Measurements from ENCODE around the gene CCS. TPM values are rescaled to one million over a fixed set of nuclear protein-coding genes. Genes with fewer than 3 reads are reported as not detected.
A peak's percentile ranks its signal among the peaks of the same experiment; 100 is the strongest.

The CCS gene
- total RNA-seq, 1 experiment from 2014 or later, result 34.2 TPM

DNA sequence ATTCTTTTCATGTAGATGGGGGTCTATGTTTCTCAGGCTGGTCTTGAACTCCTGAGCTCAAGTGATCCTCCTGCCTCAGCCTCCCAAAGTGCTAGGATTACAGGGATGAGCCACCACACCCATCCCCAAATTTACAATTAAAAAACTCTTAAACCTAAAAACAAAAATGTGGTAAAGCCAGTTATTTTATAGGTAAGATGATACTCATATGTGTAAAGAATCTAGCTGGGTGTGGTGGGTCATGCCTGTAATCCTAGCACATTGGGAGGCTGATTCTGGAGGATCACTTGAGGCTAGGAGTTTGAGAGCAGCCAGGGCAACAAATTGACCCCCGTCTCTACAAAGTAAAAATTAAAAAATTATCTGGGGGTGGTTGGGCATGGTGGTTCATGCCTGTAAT is 19.5 kb downstream of the CCS start:
- H3K4me1 Mint-ChIP-seq (ENCODE audit: low read depth, unreplicated experiment), result no peaks in the 10 kb centered on the region
- CTCF ChIA-PET, result no interaction called here
- H3K36me3 Mint-ChIP-seq (ENCODE audit: insufficient read depth, unreplicated experiment), result peaks cover 25% of the 10 kb centered on the region
- DNase-seq, result no peak
- TF ChIP-seq, protein P1, sequence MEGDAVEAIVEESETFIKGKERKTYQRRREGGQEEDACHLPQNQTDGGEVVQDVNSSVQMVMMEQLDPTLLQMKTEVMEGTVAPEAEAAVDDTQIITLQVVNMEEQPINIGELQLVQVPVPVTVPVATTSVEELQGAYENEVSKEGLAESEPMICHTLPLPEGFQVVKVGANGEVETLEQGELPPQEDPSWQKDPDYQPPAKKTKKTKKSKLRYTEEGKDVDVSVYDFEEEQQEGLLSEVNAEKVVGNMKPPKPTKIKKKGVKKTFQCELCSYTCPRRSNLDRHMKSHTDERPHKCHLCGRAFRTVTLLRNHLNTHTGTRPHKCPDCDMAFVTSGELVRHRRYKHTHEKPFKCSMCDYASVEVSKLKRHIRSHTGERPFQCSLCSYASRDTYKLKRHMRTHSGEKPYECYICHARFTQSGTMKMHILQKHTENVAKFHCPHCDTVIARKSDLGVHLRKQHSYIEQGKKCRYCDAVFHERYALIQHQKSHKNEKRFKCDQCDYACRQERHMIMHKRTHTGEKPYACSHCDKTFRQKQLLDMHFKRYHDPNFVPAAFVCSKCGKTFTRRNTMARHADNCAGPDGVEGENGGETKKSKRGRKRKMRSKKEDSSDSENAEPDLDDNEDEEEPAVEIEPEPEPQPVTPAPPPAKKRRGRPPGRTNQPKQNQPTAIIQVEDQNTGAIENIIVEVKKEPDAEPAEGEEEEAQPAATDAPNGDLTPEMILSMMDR (IDR thresholded peaks at IDR 0.05; ENCODE audit: unreplicated experiment), result no peak
- H3K27ac Mint-ChIP-seq (ENCODE audit: unreplicated experiment), result no peak overlapping the region
- intact Hi-C loops (cut with micrococcal nuclease; ENCODE audit: unreplicated experiment), result no loop called here
- H3K9me3 Mint-ChIP-seq (ENCODE audit: low read depth, unreplicated experiment), result no peaks in the 10 kb centered on the region
- no peaks in the 10 kb centered on the region for H3K27me3 Mint-ChIP-seq (ENCODE audit: unreplicated experiment)
- BruUV-seq (replicated peaks), result no TSS peak
- H3K4me3 Mint-ChIP-seq (ENCODE audit: low read depth, unreplicated experiment), result no peak overlapping the region

DNA sequence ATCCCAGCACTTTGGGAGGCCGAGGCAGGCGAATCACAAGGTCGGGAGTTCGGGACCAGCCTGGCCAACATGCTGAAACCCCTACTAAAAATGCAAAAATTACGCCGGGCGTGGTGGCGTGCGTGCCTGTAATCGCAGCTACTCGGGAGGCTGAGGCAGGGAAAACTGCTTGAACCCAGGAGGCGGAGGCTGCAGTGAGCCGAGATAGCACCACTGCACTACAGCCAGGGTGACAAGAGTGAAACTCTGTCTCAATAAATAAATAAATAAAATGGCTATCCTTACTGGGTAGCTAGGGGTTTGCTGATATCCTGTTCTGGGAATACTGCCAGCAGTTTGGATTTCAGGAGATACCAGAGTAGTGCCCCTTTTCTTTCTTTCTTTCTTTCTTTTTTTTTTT is 21.1 kb downstream of the CCS start:
- no TSS peak for BruUV-seq (replicated peaks)
- Mint-ChIP-seq H3K4me3 (ENCODE audit: low read depth, unreplicated experiment) (no peak overlapping the region), H3K36me3 (ENCODE audit: insufficient read depth, unreplicated experiment) (peaks cover 41% of the 10 kb centered on the region), H3K27me3 (ENCODE audit: unreplicated experiment) (no peaks in the 10 kb centered on the region), H3K4me1 (ENCODE audit: low read depth, unreplicated experiment) (peaks cover 13% of the 10 kb centered on the region), H3K27ac (ENCODE audit: unreplicated experiment) (no peak overlapping the region), H3K9me3 (ENCODE audit: low read depth, unreplicated experiment) (no peaks in the 10 kb centered on the region)
- TF ChIP-seq, protein P1 (IDR thresholded peaks at IDR 0.05; ENCODE audit: unreplicated experiment), result no peak
- no peak for DNase-seq
- intact Hi-C loops (cut with micrococcal nuclease; ENCODE audit: unreplicated experiment), result no loop called here
- CTCF ChIA-PET, result no interaction called here

DNA sequence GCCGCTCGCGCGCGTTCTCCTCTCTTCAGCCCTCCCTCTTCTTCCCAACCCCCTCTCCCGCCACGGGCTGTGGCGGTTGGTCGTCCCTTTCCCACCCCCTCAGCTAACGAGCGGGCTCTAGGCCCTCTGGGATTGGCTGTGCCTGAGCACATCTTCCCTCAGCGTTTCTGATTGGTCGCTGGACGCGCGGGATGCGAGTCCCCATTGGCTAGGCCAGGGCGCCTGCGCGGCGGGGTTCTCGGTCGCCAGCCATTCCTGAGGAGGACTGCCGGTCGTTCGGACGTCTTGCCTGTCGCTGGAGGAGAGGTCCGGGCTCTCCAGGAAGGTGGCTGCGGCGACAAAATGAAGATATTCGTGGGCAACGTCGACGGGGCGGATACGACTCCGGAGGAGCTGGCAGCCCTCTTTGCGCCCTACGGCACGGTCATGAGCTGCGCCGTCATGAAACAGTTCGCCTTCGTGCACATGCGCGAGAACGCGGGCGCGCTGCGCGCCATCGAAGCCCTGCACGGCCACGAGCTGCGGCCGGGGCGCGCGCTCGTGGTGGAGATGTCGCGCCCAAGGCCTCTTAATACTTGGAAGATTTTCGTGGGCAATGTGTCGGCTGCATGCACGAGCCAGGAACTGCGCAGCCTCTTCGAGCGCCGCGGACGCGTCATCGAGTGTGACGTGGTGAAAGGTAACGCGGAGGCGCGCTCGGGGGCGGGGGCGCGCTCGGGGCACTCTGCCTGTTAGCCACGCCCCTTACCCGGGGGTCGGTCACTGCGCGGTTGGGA is 23.6 kb downstream of the CCS start, which contains the start of gene RBM14:
RBM14 (plus strand) TSS at position 252 of the 776 bp plus-strand sequence; CDS start at position 343, 91 bp downstream.
- no TSS peak for BruUV-seq (replicated peaks)
- Mint-ChIP-seq H3K27ac (ENCODE audit: unreplicated experiment) (peak within 1 kb of the TSS; percentile 99), H3K9me3 (ENCODE audit: low read depth, unreplicated experiment) (no peaks in the 10 kb centered on the region), H3K4me3 (ENCODE audit: low read depth, unreplicated experiment) (peak within 1 kb of the TSS; percentile 99), H3K36me3 (ENCODE audit: insufficient read depth, unreplicated experiment) (peaks cover 60% of the 10 kb centered on the region), H3K27me3 (ENCODE audit: unreplicated experiment) (no peaks in the 10 kb centered on the region), H3K4me1 (ENCODE audit: low read depth, unreplicated experiment) (peaks cover 22% of the 10 kb centered on the region)
- intact Hi-C loops (cut with micrococcal nuclease; ENCODE audit: unreplicated experiment), result no loop called here
- DNase-seq, result peak; percentile 99
- CTCF ChIA-PET, result interaction anchor here (0.6 to 1.8 kb wide), 3 partner anchors 11 to 124 kb away, joined by 3 to 7 read pairs (median 3); partner anchors contain the start of gene RBM4
- TF ChIP-seq, protein P1 (IDR thresholded peaks at IDR 0.05; ENCODE audit: unreplicated experiment), result no peak

DNA sequence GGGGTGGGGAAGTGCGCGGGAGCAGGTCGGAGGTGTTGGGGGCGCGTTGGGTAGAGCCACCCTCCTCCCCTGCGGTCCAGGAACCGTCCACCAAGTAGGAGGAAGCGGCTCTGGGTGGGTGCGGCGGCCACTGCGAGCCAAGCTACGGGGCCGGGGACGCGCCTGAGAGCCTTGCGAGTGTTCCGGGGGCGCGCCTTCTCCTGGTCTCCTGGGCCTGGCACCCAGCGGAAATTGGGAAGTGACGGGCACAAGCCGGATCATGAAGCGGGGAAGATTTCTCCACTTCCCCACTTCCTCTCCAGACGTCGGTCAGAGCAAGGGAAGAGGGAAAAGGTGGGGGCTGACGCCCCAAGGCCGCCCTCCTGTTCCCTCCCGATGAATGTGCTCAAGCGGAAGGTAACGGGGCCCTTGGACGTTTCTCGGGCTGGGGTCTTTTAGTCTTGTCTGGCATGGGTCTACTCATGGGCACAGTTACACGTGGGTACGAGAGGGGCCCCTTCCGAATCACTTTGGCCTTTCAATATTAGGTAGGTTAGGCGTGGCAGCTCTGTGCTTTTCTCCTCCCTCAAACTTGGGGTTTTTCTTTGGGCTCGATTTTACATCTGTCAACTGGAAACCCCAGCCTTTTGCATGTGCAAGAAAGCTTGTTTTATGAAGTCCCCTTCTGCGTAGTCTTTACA is 24.3 kb downstream of the CCS start:
- H3K27ac Mint-ChIP-seq (ENCODE audit: unreplicated experiment), result peak overlapping the region; percentile 99
- DNase-seq, result no peak
- peak overlapping the region; percentile 99 for H3K4me3 Mint-ChIP-seq (ENCODE audit: low read depth, unreplicated experiment)
- no peaks in the 10 kb centered on the region for H3K27me3 Mint-ChIP-seq (ENCODE audit: unreplicated experiment)
- H3K4me1 Mint-ChIP-seq (ENCODE audit: low read depth, unreplicated experiment), result peaks cover 22% of the 10 kb centered on the region
- CTCF ChIA-PET, result interaction anchor here (1.8 kb wide), 1 partner anchor 21 kb away, joined by 7 read pairs; the partner anchor contains the start of gene RBM4
- TF ChIP-seq, protein P1 (IDR thresholded peaks at IDR 0.05; ENCODE audit: unreplicated experiment), result no peak
- no peaks in the 10 kb centered on the region for H3K9me3 Mint-ChIP-seq (ENCODE audit: low read depth, unreplicated experiment)
- H3K36me3 Mint-ChIP-seq (ENCODE audit: insufficient read depth, unreplicated experiment), result peaks cover 67% of the 10 kb centered on the region
- BruUV-seq (replicated peaks), result no TSS peak
- intact Hi-C loops (cut with micrococcal nuclease; ENCODE audit: unreplicated experiment), result no loop called here
